ENCODE measurements around the gene CSE1L.

DNA sequence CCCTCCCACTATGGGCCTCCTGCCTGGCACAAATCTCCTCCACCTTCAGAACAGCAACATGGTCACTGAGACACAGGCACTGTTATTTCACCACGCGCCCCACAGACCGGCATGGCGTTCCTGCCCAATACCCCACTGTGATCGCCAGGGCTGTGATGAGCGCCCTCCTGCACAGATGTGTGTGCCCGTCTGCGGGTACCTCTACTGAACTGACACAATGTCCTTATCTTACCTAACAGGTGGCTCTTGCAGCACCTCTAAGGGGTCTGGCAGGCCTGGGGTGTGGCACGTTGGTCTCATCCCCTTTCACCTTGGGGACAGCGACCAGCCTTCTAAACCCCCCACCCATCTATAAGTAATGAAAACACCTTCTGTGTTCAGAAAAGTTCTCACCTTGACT, 77.9 kb downstream of the CSE1L start:
- no peak for TF ChIP-seq POLR2A (IDR thresholded peaks at IDR 0.05)
- TF ChIP-seq, protein P1, sequence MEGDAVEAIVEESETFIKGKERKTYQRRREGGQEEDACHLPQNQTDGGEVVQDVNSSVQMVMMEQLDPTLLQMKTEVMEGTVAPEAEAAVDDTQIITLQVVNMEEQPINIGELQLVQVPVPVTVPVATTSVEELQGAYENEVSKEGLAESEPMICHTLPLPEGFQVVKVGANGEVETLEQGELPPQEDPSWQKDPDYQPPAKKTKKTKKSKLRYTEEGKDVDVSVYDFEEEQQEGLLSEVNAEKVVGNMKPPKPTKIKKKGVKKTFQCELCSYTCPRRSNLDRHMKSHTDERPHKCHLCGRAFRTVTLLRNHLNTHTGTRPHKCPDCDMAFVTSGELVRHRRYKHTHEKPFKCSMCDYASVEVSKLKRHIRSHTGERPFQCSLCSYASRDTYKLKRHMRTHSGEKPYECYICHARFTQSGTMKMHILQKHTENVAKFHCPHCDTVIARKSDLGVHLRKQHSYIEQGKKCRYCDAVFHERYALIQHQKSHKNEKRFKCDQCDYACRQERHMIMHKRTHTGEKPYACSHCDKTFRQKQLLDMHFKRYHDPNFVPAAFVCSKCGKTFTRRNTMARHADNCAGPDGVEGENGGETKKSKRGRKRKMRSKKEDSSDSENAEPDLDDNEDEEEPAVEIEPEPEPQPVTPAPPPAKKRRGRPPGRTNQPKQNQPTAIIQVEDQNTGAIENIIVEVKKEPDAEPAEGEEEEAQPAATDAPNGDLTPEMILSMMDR (IDR thresholded peaks at IDR 0.05) = no peak
